T-helper 9 cell (primary cell): ENCODE results near the gene MARCHF9.
"Not testable (repeated sequence)": the region's sequence is repeated elsewhere in the genome, so short reads cannot be mapped to it uniquely, and the experiment has no call there.

Source experiments
- DNase-seq: peaks from one replicate; pipeline ENCODE4 v3.0.0-alpha.2; 2020
- total RNA-seq, 2 donors: gene quantifications; one replicate each; lab custom pipeline; 2026; lab: John Stamatoyannopoulos, UW

MARCHF9 gene, protein sequence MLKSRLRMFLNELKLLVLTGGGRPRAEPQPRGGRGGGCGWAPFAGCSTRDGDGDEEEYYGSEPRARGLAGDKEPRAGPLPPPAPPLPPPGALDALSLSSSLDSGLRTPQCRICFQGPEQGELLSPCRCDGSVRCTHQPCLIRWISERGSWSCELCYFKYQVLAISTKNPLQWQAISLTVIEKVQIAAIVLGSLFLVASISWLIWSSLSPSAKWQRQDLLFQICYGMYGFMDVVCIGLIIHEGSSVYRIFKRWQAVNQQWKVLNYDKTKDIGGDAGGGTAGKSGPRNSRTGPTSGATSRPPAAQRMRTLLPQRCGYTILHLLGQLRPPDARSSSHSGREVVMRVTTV
- total RNA-seq = 51.2 to 59.2 reads per million in 2 donors

DNA sequence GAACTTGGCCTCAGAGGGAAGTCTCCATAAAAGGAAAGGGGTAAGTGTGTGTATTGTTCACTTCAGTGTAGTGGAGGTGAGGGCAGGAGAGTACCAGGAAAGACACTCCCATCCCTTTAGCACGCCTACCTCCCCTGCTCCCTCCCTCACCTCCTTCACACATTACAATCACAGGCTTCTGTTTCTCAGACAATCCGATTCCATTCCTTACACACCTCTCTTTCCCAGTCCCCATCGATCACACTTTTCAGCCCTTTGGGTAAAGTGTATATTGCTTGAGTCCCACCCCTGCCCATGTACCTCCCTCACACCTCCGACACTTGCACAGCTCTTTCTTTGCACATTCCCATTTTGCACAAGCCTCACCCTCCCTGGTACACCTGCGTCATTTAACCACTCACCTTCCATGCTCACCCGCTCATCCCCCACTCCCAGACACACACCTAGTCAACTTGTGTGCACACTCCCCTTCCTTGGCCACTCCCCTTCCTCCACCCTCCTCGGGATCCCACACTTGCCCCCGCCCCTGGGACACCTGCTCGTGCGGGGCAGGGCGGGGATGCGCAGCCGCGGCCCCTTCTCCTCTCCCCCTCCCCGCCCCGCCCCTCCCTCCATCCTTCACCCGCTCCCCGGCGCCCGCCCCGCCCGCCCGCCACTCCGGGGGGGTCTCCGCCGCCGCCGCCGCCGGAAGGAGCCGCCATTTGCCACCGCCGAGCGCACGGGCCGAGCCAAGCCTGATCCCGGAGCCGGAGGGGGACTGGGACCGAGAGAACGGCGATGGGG is at the start of gene MARCHF9:
MARCHF9 (plus strand) TSS at position 693 of the 783 bp plus-strand sequence. CDS start 426 bp downstream, outside the sequence.
- DNase-seq = peak; percentile 81

DNA sequence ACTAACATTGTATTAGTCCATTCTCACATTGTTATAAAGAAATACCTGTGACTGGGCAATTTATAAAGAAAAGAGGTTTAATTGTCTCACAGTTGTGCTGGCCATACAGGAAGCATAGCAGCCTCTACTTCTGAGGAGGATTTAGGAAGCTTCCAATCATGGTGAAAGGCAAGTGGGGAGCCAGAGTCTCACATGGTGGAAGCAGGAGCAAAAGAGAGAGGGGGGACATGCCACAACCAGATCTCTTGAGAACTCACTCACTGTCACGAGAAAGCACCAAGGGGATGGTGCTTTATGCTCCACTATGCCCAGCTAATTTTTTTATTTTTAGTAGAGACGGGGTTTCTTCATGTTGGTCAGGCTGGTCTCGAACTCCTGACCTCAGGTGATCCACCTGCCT is 47.7 kb upstream of the MARCHF9 start:
- no peak for DNase-seq

DNA sequence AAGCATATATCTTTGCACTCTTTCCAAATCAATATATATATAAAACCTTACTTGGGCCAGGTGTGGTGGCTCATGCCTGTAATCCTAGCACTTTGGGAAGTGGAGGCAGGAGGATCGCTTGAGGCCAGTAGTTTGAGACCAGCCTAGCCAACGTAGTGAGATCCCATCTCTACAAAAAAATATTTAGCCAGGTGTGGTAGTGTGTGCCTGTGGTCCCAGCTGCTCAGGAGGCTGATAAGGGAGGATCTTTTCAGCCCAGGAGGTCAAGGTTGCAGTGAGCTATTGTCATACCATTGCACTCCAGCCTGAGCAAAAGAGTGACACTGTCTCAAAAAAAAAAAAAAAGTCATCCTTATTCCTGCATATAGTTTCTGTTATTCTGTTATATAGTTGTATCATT is 46.6 kb upstream of the MARCHF9 start:
- DNase-seq = no peak

DNA sequence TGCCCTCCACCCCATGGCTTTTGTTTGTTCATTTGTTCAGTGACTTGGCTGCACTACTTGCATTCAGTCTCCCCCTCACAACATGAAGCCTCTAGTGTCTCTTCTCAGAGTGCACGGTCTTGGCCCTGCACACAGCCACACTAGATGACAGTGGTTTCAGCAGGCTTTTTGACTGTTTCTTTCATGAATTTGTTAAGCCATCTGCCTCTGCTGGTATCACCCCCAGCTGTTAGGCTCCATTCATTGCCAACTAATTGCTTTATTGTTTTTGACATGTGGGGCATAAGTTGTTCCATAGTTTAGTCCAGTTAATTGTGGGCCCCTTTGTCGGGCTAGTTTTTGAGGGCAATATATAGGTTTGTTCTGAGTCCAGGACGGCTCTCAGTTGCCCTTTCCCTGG is 42.2 kb upstream of the MARCHF9 start:
- no peak for DNase-seq

DNA sequence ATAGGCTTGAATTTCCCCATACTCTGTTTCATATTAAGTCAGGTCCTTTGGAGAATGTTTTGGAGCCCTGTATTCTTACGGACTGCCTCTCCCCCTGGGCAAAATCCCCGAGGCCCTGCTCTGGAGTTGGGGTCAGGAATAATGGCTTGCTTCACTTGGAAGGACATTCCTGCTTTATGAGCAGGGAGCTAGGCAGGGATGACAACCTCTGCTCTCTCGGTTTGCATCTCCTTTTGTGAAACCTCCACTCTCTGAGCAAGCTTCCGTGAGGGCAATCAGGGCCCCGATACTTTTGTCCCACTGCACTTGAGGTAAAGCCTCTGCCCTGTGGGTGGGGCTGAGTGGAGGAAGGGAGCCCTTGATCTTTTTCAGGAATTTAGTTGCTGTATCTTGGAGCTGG is 41.7 kb upstream of the MARCHF9 start:
- no peak for DNase-seq

DNA sequence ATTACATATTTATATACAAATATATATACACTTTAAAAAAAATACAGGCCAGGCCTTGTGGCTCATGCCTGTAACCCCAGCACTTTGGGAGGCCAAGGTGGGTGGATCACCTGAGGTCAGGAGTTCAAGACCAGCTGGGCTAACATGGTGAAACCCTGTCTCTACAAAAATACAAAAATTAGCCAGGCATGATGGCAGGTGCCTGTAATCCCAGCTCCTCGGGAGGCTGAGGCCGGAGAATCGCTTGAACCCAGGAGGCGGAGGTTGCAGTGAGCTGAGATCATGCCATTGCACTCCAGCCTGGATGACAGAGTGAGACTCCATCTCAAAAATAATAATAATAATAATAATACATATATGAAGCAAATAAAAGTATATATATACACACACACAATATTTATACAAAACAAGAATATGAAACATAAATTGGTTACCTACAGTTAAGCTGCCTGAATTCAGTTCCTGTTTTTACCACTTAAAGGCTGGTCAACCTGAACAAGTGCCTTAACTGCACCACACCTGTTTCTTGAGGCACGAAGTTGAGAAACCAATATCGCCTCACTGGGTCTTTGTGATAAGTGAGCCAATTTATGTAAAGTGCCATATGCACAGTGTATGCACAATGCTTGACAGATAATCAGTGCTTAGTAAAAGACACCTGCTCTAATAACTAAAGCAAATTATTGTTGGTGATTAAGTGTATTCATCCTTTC is 39.7 kb upstream of the MARCHF9 start:
- not testable (repeated sequence) for DNase-seq

DNA sequence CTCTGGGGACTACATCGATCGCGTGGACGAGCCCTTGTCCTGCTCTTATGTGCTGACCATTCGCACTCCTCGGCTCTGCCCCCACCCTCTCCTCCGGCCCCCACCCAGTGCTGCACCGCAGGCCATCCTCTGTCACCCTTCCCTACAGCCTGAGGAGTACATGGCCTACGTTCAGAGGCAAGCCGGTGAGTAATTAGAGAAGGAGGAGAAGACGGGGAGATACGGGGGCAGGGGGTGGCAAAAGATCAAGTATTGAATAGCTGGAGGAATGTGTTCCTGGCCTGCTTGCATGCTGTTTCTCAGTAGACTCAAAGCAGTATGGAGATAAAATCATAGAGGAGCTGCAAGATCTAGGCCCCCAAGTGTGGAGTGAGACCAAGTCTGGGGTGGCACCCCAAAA is 39.1 kb upstream of the MARCHF9 start:
- no peak for DNase-seq

DNA sequence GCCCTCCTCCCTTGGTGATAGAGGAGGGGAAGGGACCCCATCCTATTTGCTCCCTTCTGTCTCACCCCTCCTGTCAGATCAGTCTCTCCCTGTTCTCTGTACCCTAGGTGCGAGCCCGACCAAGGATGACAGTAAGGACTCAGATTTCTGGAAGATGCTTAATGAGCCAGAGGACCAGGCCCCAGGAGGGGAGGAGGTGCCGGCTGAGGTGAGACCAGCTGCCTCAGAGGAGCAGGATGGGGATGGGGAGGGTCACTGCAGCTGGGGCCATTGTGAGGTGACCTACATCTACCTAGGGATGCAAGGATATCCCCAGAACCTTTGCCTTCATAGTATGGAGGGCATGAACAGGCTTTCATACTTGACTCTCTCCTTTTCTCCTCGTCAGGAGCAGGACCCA is 38.6 kb upstream of the MARCHF9 start:
- DNase-seq = no peak

DNA sequence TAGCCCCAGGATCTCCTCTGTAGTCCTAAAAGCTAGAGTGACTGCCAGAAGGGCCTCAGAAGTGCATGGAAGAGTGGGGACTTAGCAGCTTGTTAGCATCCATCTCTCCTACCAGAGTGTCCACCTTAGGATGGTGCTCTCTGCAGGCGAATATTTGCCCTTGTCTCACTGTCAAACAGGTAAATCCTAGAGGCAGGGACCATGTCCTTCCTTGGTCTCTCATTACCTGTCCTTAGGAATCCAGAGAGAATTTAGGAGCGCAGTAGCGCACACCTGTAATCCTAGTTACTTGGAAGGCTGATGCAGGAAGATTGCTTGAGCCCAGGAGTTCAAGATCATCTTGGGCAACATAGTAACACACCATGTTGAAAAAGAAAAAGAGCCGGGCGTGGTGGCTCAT is 37.8 kb upstream of the MARCHF9 start:
- DNase-seq = no peak

DNA sequence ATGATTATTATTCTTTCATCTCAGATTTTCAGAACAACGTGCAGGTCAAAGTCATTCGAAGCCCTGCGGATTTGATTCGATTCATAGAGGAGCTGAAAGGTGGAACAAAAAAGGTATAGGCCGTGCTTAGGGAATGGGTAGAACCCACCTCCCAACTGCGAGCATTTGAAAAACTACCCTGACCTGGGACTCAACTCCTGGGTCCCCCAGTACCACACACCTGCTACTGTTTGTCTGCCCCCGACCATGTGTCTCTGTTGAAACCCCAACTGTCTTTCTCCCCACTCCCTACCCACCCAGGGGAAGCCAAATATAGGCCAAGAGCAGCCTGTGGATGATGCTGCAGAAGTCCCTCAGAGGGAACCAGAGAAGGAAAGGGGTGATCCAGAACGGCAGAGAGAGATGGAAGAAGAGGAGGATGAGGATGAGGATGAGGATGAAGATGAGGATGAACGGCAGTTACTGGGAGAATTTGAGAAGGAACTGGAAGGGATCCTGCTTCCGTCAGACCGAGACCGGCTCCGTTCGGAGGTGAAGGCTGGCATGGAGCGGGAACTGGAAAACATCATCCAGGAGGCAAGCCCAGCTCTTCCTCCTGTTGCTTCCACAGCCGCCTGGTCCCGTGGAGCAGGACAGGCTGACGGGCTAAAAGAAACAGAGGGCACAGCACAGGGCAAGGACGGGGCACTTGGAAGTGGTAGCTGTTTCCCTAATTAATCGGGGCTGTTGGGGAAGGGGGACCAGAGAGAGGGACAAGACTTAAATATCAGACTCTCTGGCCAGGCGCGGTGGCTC is 36.9 kb upstream of the MARCHF9 start:
- no peak for DNase-seq

DNA sequence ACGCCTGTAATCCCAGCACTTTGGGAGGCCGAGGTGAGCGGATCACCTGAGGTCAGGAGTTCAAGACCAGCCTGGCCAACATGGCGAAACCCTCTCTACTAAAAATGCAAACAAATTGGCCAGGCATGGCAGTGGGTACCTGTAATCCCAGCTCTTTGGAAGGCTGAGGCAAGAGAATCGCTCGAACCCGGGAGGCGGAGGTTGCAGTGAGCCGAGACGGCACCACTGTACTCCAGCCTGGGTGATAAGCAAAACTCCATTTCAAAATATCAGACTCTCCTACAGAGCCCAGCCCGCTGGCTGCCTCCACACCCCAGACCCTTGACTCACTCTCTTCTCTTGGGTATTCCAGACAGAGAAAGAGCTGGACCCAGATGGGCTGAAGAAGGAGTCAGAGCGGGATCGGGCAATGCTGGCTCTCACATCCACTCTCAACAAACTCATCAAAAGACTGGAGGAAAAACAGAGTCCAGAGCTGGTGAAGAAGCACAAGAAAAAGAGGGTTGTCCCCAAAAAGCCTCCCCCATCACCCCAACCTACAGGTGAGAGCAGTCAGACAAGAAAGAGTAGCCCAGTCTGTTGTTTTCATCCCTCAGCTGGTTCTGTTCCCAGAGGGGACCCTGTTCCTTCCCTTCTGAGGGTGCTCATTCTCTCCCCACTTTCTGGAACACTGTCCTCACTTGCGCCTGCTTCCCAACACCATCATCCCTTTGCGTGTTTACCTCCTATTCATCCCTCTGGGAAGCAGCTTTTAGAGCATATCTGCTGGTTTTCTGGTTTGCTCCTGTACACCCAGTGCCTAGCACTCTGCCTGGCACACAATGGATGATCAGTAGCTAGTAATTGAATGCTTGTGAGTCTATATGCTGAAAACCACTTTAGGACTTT is 36.0 kb upstream of the MARCHF9 start:
- no peak for DNase-seq

DNA sequence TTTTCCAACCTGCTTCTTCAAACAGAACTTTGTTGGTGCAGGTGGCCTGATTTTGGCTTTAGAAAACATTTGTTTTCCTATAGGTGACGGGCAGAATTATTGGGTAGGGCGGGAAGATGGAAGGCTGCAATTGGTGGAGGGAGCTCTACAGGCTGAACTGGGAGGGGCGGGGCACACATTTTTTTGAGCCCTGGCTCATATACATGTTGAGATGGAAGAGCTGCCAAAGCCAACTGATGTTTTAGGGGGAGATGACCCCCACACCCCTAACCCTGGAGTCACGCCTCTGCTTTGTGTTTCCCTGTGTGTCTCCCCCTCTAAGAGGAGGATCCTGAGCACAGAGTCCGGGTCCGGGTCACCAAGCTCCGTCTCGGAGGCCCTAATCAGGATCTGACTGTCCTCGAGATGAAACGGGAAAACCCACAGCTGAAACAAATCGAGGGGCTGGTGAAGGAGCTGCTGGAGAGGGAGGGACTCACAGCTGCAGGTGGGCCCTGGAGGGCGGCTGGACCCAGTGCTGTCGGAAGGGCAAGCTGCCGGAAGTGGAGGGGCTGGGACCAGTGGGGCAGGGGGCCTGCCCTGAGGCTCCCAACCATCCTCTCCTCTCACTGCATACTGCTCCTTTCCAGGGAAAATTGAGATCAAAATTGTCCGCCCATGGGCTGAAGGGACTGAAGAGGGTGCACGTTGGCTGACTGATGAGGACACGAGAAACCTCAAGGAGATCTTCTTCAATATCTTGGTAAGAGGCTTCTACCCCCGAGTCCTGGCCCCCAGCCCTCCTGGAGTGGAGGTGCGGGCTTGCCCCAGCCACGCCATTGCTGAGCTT is 34.9 kb upstream of the MARCHF9 start:
- no peak for DNase-seq

DNA sequence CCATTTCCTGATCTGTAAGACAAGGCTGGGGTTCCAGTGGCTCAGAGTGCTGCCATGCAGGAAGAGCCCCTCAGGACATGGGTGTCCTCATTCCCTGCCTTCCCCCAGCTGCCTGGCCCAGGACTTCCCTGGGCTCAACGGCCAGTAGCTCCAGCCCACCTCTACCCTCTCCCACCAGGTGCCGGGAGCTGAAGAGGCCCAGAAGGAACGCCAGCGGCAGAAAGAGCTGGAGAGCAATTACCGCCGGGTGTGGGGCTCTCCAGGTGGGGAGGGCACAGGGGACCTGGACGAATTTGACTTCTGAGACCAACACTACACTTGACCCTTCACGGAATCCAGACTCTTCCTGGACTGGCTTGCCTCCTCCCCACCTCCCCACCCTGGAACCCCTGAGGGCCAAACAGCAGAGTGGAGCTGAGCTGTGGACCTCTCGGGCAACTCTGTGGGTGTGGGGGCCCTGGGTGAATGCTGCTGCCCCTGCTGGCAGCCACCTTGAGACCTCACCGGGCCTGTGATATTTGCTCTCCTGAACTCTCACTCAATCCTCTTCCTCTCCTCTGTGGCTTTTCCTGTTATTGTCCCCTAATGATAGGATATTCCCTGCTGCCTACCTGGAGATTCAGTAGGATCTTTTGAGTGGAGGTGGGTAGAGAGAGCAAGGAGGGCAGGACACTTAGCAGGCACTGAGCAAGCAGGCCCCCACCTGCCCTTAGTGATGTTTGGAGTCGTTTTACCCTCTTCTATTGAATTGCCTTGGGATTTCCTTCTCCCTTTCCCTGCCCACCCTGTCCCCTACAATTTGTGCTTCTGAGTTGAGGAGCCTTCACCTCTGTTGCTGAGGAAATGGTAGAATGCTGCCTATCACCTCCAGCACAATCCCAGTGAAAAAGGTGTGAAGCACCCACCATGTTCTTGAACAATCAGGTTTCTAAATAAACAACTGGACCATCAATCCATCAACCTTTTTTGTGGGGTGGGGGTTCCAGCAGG is 34.0 kb upstream of the MARCHF9 start:
- DNase-seq = no peak

DNA sequence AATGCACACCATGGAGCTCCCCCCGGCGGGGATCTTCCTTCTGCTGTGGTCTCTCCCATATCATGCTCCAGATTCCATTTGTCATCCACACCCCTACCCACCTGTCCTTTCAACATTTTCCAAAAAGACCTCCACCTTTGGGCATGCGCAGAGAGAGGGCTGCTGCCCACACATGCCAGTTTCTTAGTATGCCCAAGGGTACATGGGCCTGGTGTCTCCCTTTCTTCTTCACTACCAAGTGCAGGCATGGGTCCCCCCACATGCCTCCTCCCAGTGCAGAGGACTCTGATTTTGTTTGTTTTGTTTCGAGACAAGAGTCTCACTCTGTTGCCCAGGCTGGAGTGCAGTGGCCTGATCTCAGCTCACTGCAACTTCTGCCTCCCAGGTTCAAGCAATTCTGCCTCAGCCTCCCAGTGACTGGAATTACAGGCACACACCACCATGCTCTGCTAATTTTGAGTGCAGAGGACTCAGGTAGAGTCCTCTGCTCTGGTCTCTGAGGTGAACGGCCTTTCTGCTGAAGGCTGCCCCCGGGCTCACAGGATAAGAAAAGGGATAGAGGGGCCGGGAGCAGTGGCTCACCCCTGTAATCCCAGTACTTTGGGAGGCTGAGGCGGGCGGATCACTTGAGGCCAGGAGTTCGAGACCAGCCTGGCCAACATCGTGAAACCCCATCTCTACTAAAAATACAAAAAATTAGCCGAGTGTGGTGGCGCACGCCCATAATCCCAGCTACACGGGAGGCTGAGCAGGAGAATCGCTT is 32.9 kb upstream of the MARCHF9 start:
- DNase-seq = not testable (repeated sequence)

DNA sequence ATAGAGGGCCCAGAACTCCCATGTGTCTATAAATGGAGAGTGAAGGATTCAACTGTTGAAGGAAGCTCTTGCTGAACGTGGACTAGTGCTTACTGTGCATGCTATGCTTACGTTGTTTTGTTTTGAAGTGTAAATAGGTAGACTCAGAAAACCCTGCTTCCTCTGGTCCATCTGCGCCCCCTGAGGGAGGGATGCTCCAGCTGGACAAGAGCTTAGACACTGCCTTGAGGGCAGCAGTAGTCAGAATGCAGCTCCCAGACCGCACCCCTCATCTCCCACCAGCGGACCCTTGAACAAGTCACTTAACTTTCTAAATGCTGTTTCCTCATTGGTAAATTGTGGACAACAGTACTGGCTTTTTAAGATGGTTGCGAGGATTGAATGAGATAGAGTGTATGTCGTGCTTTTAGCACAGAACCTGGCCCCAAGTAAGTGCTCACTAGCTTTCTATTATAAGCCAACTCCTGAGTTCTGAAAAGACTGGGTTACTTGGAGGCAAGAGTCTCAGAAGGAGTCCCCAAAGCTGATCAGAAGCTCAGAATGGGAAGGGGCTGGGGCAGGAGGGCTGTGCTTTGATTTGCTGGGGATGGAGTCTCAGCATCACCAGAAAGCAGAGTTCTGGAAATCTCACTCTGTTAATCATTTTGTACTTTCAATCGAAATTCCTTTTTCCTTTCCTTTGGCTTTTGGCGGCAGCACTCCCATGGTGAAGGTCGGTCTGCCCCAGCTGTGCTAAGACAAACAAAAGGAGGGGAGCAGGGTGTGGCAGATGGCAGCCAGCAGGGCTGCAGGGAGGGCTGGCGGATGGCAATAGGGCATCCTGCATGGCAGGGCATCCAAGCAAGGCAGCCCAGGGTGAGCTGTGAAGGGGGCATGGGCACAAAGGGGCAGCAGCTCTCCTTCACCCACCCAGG is 31.9 kb upstream of the MARCHF9 start:
- no peak for DNase-seq

DNA sequence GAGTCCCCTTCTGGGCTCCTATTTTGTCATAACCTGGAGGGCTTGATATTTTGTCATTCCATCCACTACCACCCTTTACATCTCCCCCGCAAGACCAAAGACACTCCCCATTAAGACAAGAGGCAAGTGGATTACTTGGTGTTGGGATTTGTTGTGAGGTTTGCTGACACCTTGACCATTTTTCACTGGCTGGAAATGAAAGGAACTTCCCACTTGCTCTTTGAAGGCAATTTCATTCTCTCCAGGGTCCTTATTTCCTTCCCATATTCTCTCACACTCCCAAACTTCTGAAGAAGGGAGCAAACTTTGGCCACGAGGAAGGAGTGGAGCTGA is 31.3 kb upstream of the MARCHF9 start:
- no peak for DNase-seq
